Activated CD4-positive, alpha-beta T cell treated with anti-CD3 and anti-CD28 coated beads, Interleukin-2, Interleukin-6, amounts not matched to agents 100 ng/mL and 50 ng/mL, durations not matched to agents 16 hours and 8 hours (primary cell): ENCODE data around the gene FNIP2.
"Not testable (repeated sequence)": the region's sequence is repeated elsewhere in the genome, so short reads cannot be mapped to it uniquely, and the experiment has no call there.

Experiments used
- DNase-seq: peaks from one replicate; pipeline ENCODE4 v3.0.0-alpha.2; 2020

FNIP2 gene

GRCh38 chr4:158768555-158769174 lies at the start of gene FNIP2:
Gene FNIP2 (plus strand): TSS chr4:158769026. CDS start chr4:158769213, 187 bp downstream.
- peak; percentile 74 for DNase-seq

GRCh38 chr4:158721680-158722079 lies 47.1 kb upstream of the FNIP2 start:
- DNase-seq: no peak

- no peak for DNase-seq
Measured at GRCh38 chr4:158722291-158722916, 46.4 kb upstream of the FNIP2 start.

GRCh38 chr4:158722917-158723793 lies 45.7 kb upstream of the FNIP2 start, which contains the start of gene PPID:
Gene PPID (minus strand): TSS chr4:158723396. CDS start chr4:158723288, 108 bp downstream.
- DNase-seq: peak; percentile 91

- DNase-seq: peak; percentile 55
Measured at GRCh38 chr4:158724637-158725036, 44.2 kb upstream of the FNIP2 start.

- DNase-seq: no peak
Measured at GRCh38 chr4:158726633-158727032, 42.2 kb upstream of the FNIP2 start.

- peak; percentile 44 for DNase-seq
Measured at GRCh38 chr4:158728236-158728635, 40.6 kb upstream of the FNIP2 start.

- DNase-seq: peak; percentile 76
Measured at GRCh38 chr4:158729716-158730559, 38.9 kb upstream of the FNIP2 start.

- DNase-seq: no peak
Measured at GRCh38 chr4:158738866-158739265, 30.0 kb upstream of the FNIP2 start.

GRCh38 chr4:158739600-158739999 lies 29.2 kb upstream of the FNIP2 start:
- no peak for DNase-seq

GRCh38 chr4:158741326-158742021 lies 27.4 kb upstream of the FNIP2 start:
- DNase-seq: no peak

- DNase-seq: not testable (repeated sequence)
Measured at GRCh38 chr4:158746537-158746936, 22.3 kb upstream of the FNIP2 start.

GRCh38 chr4:158750379-158750778 lies 18.4 kb upstream of the FNIP2 start:
- no peak for DNase-seq

- no peak for DNase-seq
Measured at GRCh38 chr4:158754385-158755180, 14.2 kb upstream of the FNIP2 start.

- DNase-seq: not testable (repeated sequence)
Measured at GRCh38 chr4:158755819-158756218, 13.0 kb upstream of the FNIP2 start.

GRCh38 chr4:158756588-158756987 lies 12.2 kb upstream of the FNIP2 start:
- no peak for DNase-seq

- DNase-seq: no peak
Measured at GRCh38 chr4:158758142-158758541, 10.7 kb upstream of the FNIP2 start.

GRCh38 chr4:158758703-158759102 lies 10.1 kb upstream of the FNIP2 start:
- no peak for DNase-seq

- DNase-seq: not testable (repeated sequence)
Measured at GRCh38 chr4:158759539-158759938, 9.3 kb upstream of the FNIP2 start.

GRCh38 chr4:158760866-158761265 lies 8.0 kb upstream of the FNIP2 start:
- DNase-seq: peak; percentile 32

- DNase-seq: no peak
Measured at GRCh38 chr4:158762553-158762952, 6.3 kb upstream of the FNIP2 start.
